MM.1S (cell line): ENCODE measurements around the gene SYNPO2.

ENCODE experiments used
- DNase-seq: peaks from one replicate; pipeline ENCODE4 v3.0.0-alpha.2; 2015
- H2AFZ ChIP-seq: fragments of 300-600 bp; sonication (generic); 2 replicates; pipeline ENCODE4 v1.6.0; 2016; ENCODE audit warnings: antibody characterized with exemption, low read length
- H3F3A ChIP-seq: fragments of 300-600 bp; sonication (generic); 2 replicates; pipeline ENCODE4 v1.6.1; 2016; ENCODE audit warnings: mild to moderate bottlenecking, antibody characterized with exemption, low read length, moderate library complexity, mixed read lengths; ENCODE audit not compliant: insufficient read depth
- H3K27ac ChIP-seq: fragments of 300-600 bp; sonication (generic); 2 replicates; pipeline ENCODE4 v1.5.1; 2016; ENCODE audit warnings: mild to moderate bottlenecking, low read length
- H3K27me3 ChIP-seq: fragments of 300-600 bp; sonication (generic); replicated peaks from 2 replicates; pipeline ENCODE4 v1.6.0; 2016; ENCODE audit warnings: low read length; ENCODE audit not compliant: insufficient read depth
- H3K36me3 ChIP-seq: fragments of 300-600 bp; sonication (generic); replicated peaks from 2 replicates; pipeline ENCODE4 v1.6.1; 2016; ENCODE audit warnings: mild to moderate bottlenecking, low read length, mixed read lengths; ENCODE audit not compliant: insufficient read depth
- H3K4me1 ChIP-seq: fragments of 300-600 bp; sonication (generic); 2 replicates; pipeline ENCODE4 v1.6.1; 2016; ENCODE audit warnings: low read length, mixed read lengths
- H3K4me2 ChIP-seq: fragments of 300-600 bp; sonication (generic); 2 replicates; pipeline ENCODE4 v1.6.0; 2016; ENCODE audit warnings: low read depth, low read length
- H3K4me3 ChIP-seq: fragments of 300-600 bp; sonication (generic); 2 replicates; pipeline ENCODE4 v1.5.1; 2016; ENCODE audit warnings: low read length, mixed read lengths
- H3K79me2 ChIP-seq: fragments of 300-600 bp; sonication (generic); 2 replicates; pipeline ENCODE4 v1.6.1; 2016; ENCODE audit warnings: mixed run types, low read length, mixed read lengths
- H3K9ac ChIP-seq: fragments of 300-600 bp; sonication (generic); 2 replicates; pipeline ENCODE4 v1.6.1; 2016; ENCODE audit warnings: low read length, mixed read lengths
- H3K9me2 ChIP-seq: fragments of 300-600 bp; sonication (generic); replicated peaks from 2 replicates; pipeline ENCODE4 v1.6.1; 2016; ENCODE audit warnings: mild to moderate bottlenecking, low read length, mixed read lengths; ENCODE audit not compliant: insufficient read depth
- H3K9me3 ChIP-seq: fragments of 300-600 bp; sonication (generic); replicated peaks from 2 replicates; pipeline ENCODE4 v1.6.1; 2016; ENCODE audit warnings: mild to moderate bottlenecking, low read length, mixed read lengths; ENCODE audit not compliant: insufficient read depth
- H4K20me1 ChIP-seq: fragments of 300-600 bp; sonication (generic); 2 replicates; pipeline ENCODE4 v1.6.1; 2016; ENCODE audit warnings: mild to moderate bottlenecking, low read length, moderate library complexity, mixed read lengths; ENCODE audit not compliant: insufficient read depth
- EZH2 ChIP-seq: fragments of 300-600 bp; sonication (generic); optimal IDR thresholded peaks from 2 replicates; pipeline ENCODE3; 2017; ENCODE audit warnings: low read depth, mild to moderate bottlenecking, antibody characterized with exemption, low read length, mixed read lengths
- EZH2phosphoT487 ChIP-seq: fragments of 300-600 bp; sonication (generic); IDR thresholded peaks from 2 replicates; pipeline ENCODE4 v1.6.1; 2018; ENCODE audit warnings: antibody characterized with exemption, low read length
- TF ChIP-seq, protein P1 (sequence below): fragments of 300-600 bp; sonication (generic); IDR thresholded peaks from 2 replicates; pipeline ENCODE4 v1.5.1; 2016; ENCODE audit warnings: antibody characterized with exemption, low read length, mixed read lengths

Gene SYNPO2

DNA sequence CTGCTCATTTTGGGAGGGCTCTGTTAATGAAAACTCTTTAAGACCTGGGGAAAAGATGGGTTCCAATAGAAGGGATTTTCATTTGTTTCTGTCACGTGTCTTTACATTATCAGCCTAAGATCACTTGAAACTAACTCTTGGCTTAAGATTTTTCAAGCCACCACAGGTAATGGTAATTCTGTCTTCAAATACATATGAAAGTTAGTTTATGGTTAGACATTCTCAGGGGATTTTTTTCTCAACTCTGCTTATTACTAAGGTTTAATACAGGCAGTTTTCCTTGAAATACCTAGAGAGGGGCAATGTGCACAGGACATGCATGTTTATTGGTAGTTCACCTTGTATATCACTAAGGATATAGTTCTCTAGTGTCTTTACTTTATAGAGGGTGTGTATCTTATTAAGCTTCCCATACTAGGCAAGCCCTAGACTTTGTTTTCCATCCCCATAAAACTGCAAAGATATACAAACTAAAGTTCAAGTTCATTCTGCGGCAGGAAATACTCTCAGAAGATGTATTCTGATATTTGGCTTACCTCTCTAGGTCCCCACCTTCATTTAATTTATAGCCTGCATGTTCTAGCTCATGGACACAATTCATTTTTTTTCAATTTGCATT, 208.7 kb downstream of the SYNPO2 start:
- no peak overlapping the region for H3K9ac ChIP-seq
- H2AFZ ChIP-seq = no peak overlapping the region
- H3K9me3 ChIP-seq = no peaks in the 10 kb centered on the region
- TF ChIP-seq EZH2phosphoT487 (no peak), EZH2 (no peak)
- TF ChIP-seq, protein P1, sequence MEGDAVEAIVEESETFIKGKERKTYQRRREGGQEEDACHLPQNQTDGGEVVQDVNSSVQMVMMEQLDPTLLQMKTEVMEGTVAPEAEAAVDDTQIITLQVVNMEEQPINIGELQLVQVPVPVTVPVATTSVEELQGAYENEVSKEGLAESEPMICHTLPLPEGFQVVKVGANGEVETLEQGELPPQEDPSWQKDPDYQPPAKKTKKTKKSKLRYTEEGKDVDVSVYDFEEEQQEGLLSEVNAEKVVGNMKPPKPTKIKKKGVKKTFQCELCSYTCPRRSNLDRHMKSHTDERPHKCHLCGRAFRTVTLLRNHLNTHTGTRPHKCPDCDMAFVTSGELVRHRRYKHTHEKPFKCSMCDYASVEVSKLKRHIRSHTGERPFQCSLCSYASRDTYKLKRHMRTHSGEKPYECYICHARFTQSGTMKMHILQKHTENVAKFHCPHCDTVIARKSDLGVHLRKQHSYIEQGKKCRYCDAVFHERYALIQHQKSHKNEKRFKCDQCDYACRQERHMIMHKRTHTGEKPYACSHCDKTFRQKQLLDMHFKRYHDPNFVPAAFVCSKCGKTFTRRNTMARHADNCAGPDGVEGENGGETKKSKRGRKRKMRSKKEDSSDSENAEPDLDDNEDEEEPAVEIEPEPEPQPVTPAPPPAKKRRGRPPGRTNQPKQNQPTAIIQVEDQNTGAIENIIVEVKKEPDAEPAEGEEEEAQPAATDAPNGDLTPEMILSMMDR = no peak
- H3K27ac ChIP-seq = no peak overlapping the region
- no peaks in the 10 kb centered on the region for H3K4me1 ChIP-seq
- H3K9me2 ChIP-seq = no peaks in the 10 kb centered on the region
- H3F3A ChIP-seq = no peaks in the 10 kb centered on the region
- no peak overlapping the region for H3K4me3 ChIP-seq
- H3K36me3 ChIP-seq = no peaks in the 10 kb centered on the region
- no peak for DNase-seq
- no peaks in the 10 kb centered on the region for H3K27me3 ChIP-seq
- no peaks in the 10 kb centered on the region for H4K20me1 ChIP-seq
- no peak overlapping the region for H3K4me2 ChIP-seq
- no peaks in the 10 kb centered on the region for H3K79me2 ChIP-seq

DNA sequence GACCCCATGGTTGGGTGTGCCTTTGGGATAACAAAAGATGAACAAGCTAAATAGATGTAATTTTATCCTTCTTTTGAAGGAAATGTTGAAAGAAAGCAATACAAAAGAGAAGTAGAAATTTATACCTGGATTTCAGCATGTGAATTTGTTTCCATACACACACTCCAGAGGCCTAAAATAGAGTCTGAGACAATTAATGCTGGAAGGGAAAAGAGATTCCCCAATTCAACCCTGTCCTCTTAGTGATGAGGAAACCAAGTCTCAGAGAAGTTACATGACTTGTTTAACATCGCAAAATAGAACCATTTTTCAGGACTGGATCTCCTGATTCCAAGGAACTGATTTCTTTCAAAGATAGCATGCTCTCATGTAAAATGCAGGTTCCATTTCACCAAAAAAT, 209.7 kb downstream of the SYNPO2 start:
- no peak overlapping the region for H2AFZ ChIP-seq
- H3F3A ChIP-seq = no peaks in the 10 kb centered on the region
- no peak overlapping the region for H3K27ac ChIP-seq
- H3K9me3 ChIP-seq = no peaks in the 10 kb centered on the region
- no peaks in the 10 kb centered on the region for H3K36me3 ChIP-seq
- no peaks in the 10 kb centered on the region for H3K79me2 ChIP-seq
- no peak overlapping the region for H3K9ac ChIP-seq
- no peak for DNase-seq
- H3K4me1 ChIP-seq = no peaks in the 10 kb centered on the region
- no peaks in the 10 kb centered on the region for H3K27me3 ChIP-seq
- TF ChIP-seq, protein P1 = no peak
- TF ChIP-seq EZH2 (no peak), EZH2phosphoT487 (no peak)
- H4K20me1 ChIP-seq = no peaks in the 10 kb centered on the region
- H3K9me2 ChIP-seq = no peaks in the 10 kb centered on the region
- no peak overlapping the region for H3K4me3 ChIP-seq
- H3K4me2 ChIP-seq = no peak overlapping the region

DNA sequence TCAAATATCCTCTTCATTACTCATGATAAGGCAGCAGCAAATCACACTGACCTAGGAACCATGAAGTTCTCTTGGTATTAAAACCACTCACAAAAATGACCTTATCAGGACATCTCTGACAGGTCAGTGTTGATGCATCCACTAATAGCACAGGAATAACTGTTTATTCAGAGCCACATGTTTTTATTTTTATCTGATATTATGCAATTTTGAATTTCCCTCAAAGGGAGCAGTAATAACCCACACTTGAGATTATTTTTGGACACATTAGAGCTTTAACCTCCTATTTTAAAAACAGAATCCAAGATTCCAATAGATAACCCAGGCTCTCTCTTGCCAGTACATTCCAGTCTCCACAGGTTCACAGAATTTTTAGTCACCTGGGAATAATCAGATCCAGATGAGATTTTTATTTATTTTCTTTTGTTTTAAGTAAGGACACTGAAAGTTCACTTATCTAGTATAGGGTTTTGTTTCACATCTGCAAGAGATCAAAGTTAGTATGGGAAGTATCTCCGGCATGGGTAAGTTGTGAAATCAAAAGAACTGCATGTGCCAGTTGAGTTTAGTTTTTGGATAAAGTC, 210.7 kb downstream of the SYNPO2 start:
- Histone ChIP-seq H3K4me1 (no peaks in the 10 kb centered on the region), H3K4me2 (no peak overlapping the region), H3K79me2 (no peaks in the 10 kb centered on the region), H3K4me3 (no peak overlapping the region), H3K27me3 (no peaks in the 10 kb centered on the region), H3K9me2 (no peaks in the 10 kb centered on the region), H3K27ac (no peak overlapping the region), H4K20me1 (no peaks in the 10 kb centered on the region), H3K36me3 (no peaks in the 10 kb centered on the region), H2AFZ (no peak overlapping the region), H3K9ac (no peak overlapping the region), H3F3A (no peaks in the 10 kb centered on the region), H3K9me3 (no peaks in the 10 kb centered on the region)
- TF ChIP-seq EZH2 (no peak), EZH2phosphoT487 (no peak)
- TF ChIP-seq, protein P1 = no peak
- DNase-seq = no peak
